Midbrain (tissue), 1 donor: ENCODE data around the gene ZSWIM5.
"Not testable (repeated sequence)": the region's sequence is repeated elsewhere in the genome, so short reads cannot be mapped to it uniquely, and the experiment has no call there.

ENCODE experiments used
- DNase-seq: peaks from one replicate; lab custom pipeline; 2025; lab: John Stamatoyannopoulos, UW

ZSWIM5 gene

GRCh38 chr1:45141247-45142003 is 65.0 kb downstream of the ZSWIM5 start:
- DNase-seq, result no peak

- DNase-seq, result no peak
Observed at GRCh38 chr1:45136984-45137383, 69.4 kb downstream of the ZSWIM5 start.

- DNase-seq, result no peak
Observed at GRCh38 chr1:45135316-45135715, 71.1 kb downstream of the ZSWIM5 start.

GRCh38 chr1:45134461-45134873 is 71.9 kb downstream of the ZSWIM5 start:
- no peak for DNase-seq

- not testable (repeated sequence) for DNase-seq
Observed at GRCh38 chr1:45132719-45133118, 73.7 kb downstream of the ZSWIM5 start.

GRCh38 chr1:45123358-45123757 is 83.0 kb downstream of the ZSWIM5 start:
- no peak for DNase-seq

- peak; percentile 1 for DNase-seq
Observed at GRCh38 chr1:45122724-45123123, 83.7 kb downstream of the ZSWIM5 start.

GRCh38 chr1:45117766-45118165 is 88.6 kb downstream of the ZSWIM5 start:
- DNase-seq, result no peak

GRCh38 chr1:45116820-45117219 is 89.6 kb downstream of the ZSWIM5 start:
- DNase-seq, result no peak

GRCh38 chr1:45116340-45116739 is 90.1 kb downstream of the ZSWIM5 start:
- DNase-seq, result no peak

GRCh38 chr1:45115198-45115597 is 91.2 kb downstream of the ZSWIM5 start:
- DNase-seq, result not testable (repeated sequence)

GRCh38 chr1:45112661-45113060 is 93.7 kb downstream of the ZSWIM5 start:
- no peak for DNase-seq

GRCh38 chr1:45111239-45111638 is 95.2 kb downstream of the ZSWIM5 start:
- DNase-seq, result no peak

GRCh38 chr1:45107782-45108181 is 98.6 kb downstream of the ZSWIM5 start:
- DNase-seq, result no peak

- DNase-seq, result not testable (repeated sequence)
Observed at GRCh38 chr1:45106864-45107263, 99.5 kb downstream of the ZSWIM5 start.

- not testable (repeated sequence) for DNase-seq
Observed at GRCh38 chr1:45106156-45106545, 100.3 kb downstream of the ZSWIM5 start.

- DNase-seq, result not testable (repeated sequence)
Observed at GRCh38 chr1:45105486-45106155, 100.8 kb downstream of the ZSWIM5 start.

GRCh38 chr1:45103534-45103933 is 102.9 kb downstream of the ZSWIM5 start:
- no peak for DNase-seq

- DNase-seq, result no peak
Observed at GRCh38 chr1:45101947-45102346, 104.5 kb downstream of the ZSWIM5 start.

- DNase-seq, result not testable (repeated sequence)
Observed at GRCh38 chr1:45101528-45101927, 104.9 kb downstream of the ZSWIM5 start.

GRCh38 chr1:45097944-45098343 is 108.5 kb downstream of the ZSWIM5 start:
- no peak for DNase-seq

GRCh38 chr1:45097079-45097478 is 109.3 kb downstream of the ZSWIM5 start:
- no peak for DNase-seq

GRCh38 chr1:45095450-45095849 is 111.0 kb downstream of the ZSWIM5 start:
- DNase-seq, result no peak
